ENCODE measurements around the gene FOXL2. TPM values are rescaled to one million over a fixed set of nuclear protein-coding genes. Genes with fewer than 3 reads are reported as not detected.

The FOXL2 gene
- total RNA-seq, 1 donor from 2014 or later: 0.22 TPM

DNA sequence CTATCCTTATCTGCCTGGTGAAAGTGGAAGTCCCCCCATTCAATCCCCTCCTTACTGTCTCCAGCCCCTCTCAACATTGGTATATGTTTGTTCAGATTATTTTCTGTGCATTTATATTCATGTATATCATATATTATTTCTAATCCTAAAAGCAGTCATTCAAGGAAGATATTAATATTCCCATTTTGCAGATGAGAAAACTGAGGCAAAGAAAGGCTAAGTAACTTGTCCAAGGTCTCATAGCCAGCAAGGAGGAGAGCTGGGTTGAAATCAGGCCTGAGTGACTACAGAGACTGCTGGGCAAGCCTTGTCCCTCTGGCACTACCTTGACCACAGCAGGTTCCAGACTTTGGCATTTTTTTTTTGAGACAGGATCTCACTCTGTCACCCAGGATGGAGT, 29.1 kb upstream of the FOXL2 start:
- Mint-ChIP-seq H3K36me3 (ENCODE audit: low read depth) (no peaks in the 10 kb centered on the region), H3K9me3 (ENCODE audit: low read depth) (no peaks in the 10 kb centered on the region), H3K4me1 (ENCODE audit: low read depth) (no peaks in the 10 kb centered on the region), H3K27me3 (ENCODE audit: low read depth) (peaks cover 18% of the 10 kb centered on the region), H3K27ac (ENCODE audit: unreplicated experiment) (no peak overlapping the region), H3K4me3 (ENCODE audit: unreplicated experiment) (no peak overlapping the region)
- no peak for DNase-seq (ENCODE audit: low spot score)
- TF ChIP-seq, protein P1, sequence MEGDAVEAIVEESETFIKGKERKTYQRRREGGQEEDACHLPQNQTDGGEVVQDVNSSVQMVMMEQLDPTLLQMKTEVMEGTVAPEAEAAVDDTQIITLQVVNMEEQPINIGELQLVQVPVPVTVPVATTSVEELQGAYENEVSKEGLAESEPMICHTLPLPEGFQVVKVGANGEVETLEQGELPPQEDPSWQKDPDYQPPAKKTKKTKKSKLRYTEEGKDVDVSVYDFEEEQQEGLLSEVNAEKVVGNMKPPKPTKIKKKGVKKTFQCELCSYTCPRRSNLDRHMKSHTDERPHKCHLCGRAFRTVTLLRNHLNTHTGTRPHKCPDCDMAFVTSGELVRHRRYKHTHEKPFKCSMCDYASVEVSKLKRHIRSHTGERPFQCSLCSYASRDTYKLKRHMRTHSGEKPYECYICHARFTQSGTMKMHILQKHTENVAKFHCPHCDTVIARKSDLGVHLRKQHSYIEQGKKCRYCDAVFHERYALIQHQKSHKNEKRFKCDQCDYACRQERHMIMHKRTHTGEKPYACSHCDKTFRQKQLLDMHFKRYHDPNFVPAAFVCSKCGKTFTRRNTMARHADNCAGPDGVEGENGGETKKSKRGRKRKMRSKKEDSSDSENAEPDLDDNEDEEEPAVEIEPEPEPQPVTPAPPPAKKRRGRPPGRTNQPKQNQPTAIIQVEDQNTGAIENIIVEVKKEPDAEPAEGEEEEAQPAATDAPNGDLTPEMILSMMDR (IDR thresholded peaks at IDR 0.05): no peak

DNA sequence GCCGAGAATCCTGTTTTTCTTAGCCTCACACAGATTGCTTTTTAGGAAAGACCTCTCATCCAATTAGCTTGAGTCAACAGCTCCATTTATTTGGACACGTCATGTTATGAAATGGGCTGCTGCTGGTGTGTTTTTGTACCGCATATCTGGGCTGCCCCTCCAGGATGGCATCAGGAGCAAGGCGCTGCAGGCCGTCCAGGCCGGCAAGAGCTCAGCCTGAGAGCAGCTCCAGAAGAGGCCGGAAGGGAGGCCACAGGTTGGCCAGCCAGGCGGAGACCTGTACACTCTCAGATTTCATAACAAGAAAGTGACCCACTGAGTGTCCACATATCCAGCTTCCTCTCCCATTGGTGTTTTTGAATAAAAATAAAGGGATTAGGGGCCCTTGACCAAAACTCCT, 28.4 kb upstream of the FOXL2 start:
- Mint-ChIP-seq H3K36me3 (ENCODE audit: low read depth) (no peaks in the 10 kb centered on the region), H3K4me3 (ENCODE audit: unreplicated experiment) (no peak overlapping the region), H3K27me3 (ENCODE audit: low read depth) (peaks cover 25% of the 10 kb centered on the region), H3K27ac (ENCODE audit: unreplicated experiment) (no peak overlapping the region), H3K4me1 (ENCODE audit: low read depth) (no peaks in the 10 kb centered on the region), H3K9me3 (ENCODE audit: low read depth) (no peaks in the 10 kb centered on the region)
- TF ChIP-seq, protein P1 (IDR thresholded peaks at IDR 0.05): no peak
- DNase-seq (ENCODE audit: low spot score): no peak

DNA sequence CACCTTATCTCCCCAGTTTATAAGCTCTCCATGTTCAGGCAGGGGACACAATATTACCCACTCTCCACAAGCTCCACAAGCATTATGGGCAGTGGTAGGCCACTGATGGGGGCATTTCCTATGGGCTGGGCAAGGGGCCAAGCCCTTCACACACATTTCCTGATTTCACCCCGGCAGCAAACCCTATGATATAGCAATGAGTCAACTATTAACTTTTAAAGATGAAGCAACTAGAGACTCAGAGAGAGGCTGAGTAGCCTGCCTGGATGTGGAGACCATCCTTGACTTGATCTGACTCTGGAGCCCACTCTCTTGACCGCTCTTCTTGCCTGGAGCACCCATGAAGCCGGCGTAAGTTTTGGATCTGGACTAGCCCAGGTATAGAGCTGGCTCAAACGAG, 27.5 kb upstream of the FOXL2 start:
- H3K27ac Mint-ChIP-seq (ENCODE audit: unreplicated experiment): no peak overlapping the region
- TF ChIP-seq, protein P1 (IDR thresholded peaks at IDR 0.05): no peak
- no peaks in the 10 kb centered on the region for H3K9me3 Mint-ChIP-seq (ENCODE audit: low read depth)
- DNase-seq (ENCODE audit: low spot score): no peak
- H3K36me3 Mint-ChIP-seq (ENCODE audit: low read depth): no peaks in the 10 kb centered on the region
- no peaks in the 10 kb centered on the region for H3K4me1 Mint-ChIP-seq (ENCODE audit: low read depth)
- H3K4me3 Mint-ChIP-seq (ENCODE audit: unreplicated experiment): no peak overlapping the region
- peaks cover 30% of the 10 kb centered on the region for H3K27me3 Mint-ChIP-seq (ENCODE audit: low read depth)

DNA sequence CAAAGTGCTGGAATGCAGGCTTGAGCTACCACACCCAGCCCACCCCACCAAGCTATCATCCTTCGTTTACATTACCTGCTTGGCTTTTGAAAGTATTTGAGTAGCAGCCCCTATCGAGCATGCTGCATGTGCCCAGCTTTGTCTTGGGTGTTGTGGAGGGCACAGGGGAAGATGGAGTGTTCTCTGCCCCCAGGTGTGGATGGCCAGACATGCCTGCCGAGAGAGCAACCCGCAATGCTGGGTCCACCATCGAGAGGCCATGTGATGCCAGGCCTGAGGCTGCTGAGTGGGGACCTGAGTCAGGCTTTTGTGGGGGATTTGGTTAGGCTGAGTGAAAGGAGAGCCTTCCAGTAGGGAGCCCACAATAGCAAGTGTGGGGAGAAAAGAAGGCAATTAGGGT, 26.0 kb upstream of the FOXL2 start:
- TF ChIP-seq, protein P1 (IDR thresholded peaks at IDR 0.05): no peak
- Mint-ChIP-seq H3K27me3 (ENCODE audit: low read depth) (peaks cover 35% of the 10 kb centered on the region), H3K27ac (ENCODE audit: unreplicated experiment) (no peak overlapping the region), H3K4me3 (ENCODE audit: unreplicated experiment) (no peak overlapping the region), H3K36me3 (ENCODE audit: low read depth) (no peaks in the 10 kb centered on the region), H3K9me3 (ENCODE audit: low read depth) (no peaks in the 10 kb centered on the region), H3K4me1 (ENCODE audit: low read depth) (no peaks in the 10 kb centered on the region)
- DNase-seq (ENCODE audit: low spot score): no peak

DNA sequence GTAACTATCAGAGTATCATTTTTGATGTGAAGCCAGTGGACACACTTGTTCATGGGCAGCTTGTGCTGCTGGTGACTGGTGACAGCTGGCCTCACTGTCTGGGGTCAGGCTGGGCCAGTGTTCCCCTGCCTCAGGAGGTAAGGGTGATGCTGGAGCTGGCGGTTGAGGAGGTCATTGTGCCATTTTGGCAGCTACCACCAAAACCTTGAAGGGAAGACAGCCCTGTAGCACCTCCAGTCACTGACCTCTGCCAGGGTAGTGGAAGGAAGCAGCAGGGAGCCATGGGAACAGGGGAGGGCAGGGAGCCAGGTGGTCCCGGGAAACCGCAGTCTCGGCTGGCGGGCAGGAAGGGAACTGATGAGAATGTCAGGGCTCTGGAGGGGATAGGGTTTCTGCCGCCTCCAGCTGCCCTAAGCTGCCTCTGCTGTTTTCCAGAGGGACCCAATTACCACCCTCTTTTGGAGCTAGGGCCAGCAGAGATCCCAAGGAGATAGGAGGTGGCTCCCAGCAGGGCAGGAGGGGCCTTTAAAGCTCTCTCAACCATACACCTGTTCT, 24.9 kb upstream of the FOXL2 start:
- H3K4me3 Mint-ChIP-seq (ENCODE audit: unreplicated experiment): no peak overlapping the region
- no peaks in the 10 kb centered on the region for H3K36me3 Mint-ChIP-seq (ENCODE audit: low read depth)
- TF ChIP-seq, protein P1 (IDR thresholded peaks at IDR 0.05): no peak

More for the DNA sequence above, 24.9 kb upstream of the FOXL2 start:
- Mint-ChIP-seq H3K27me3 (ENCODE audit: low read depth) (peaks cover 33% of the 10 kb centered on the region), H3K4me1 (ENCODE audit: low read depth) (no peaks in the 10 kb centered on the region), H3K9me3 (ENCODE audit: low read depth) (no peaks in the 10 kb centered on the region), H3K27ac (ENCODE audit: unreplicated experiment) (no peak overlapping the region)
- DNase-seq (ENCODE audit: low spot score): no peak
